GM19467 (cell line): ENCODE results near the gene FOSL2.

Experiments used
- ATAC-seq: cut with Tn5 transposase; IDR thresholded peaks from one replicate; pipeline ENCODE4 v1.9.1; 2021; ENCODE audit warnings: mild to moderate bottlenecking, moderate library complexity; ENCODE audit not compliant: unreplicated experiment

The FOSL2 gene

GRCh38 chr2:28408764-28409599 lies 16.3 kb downstream of the FOSL2 start:
- no peak for ATAC-seq

- no peak for ATAC-seq
Observed at GRCh38 chr2:28411166-28411755, 18.6 kb downstream of the FOSL2 start.

- no peak for ATAC-seq
Observed at GRCh38 chr2:28411956-28412609, 19.4 kb downstream of the FOSL2 start.

GRCh38 chr2:28412625-28413151 lies 20.0 kb downstream of the FOSL2 start:
- no peak for ATAC-seq

- ATAC-seq = no peak
Observed at GRCh38 chr2:28413152-28413898, 20.7 kb downstream of the FOSL2 start.

- ATAC-seq = no peak
Observed at GRCh38 chr2:28413899-28414295, 21.2 kb downstream of the FOSL2 start.

- ATAC-seq = no peak
Observed at GRCh38 chr2:28414583-28414982, 21.9 kb downstream of the FOSL2 start.

- ATAC-seq = no peak
Observed at GRCh38 chr2:28415010-28415409, 22.4 kb downstream of the FOSL2 start.

- no peak for ATAC-seq
Observed at GRCh38 chr2:28415715-28416114, 23.1 kb downstream of the FOSL2 start.

GRCh38 chr2:28419003-28419402 lies 26.3 kb downstream of the FOSL2 start:
- ATAC-seq = no peak

GRCh38 chr2:28419443-28420270 lies 27.0 kb downstream of the FOSL2 start:
- ATAC-seq = no peak

GRCh38 chr2:28420722-28421121 lies 28.1 kb downstream of the FOSL2 start:
- ATAC-seq = no peak

- no peak for ATAC-seq
Observed at GRCh38 chr2:28422908-28423741, 30.5 kb downstream of the FOSL2 start.

GRCh38 chr2:28423856-28424605 lies 31.4 kb downstream of the FOSL2 start:
- ATAC-seq = no peak

GRCh38 chr2:28424799-28425463 lies 32.3 kb downstream of the FOSL2 start:
- ATAC-seq = no peak

- ATAC-seq = no peak
Observed at GRCh38 chr2:28425464-28425835, 32.8 kb downstream of the FOSL2 start.

- no peak for ATAC-seq
Observed at GRCh38 chr2:28427741-28428415, 35.2 kb downstream of the FOSL2 start.

GRCh38 chr2:28428486-28428885 lies 35.8 kb downstream of the FOSL2 start:
- no peak for ATAC-seq
